ENCODE results near the gene UBTF.
"Not testable (repeated sequence)": the region's sequence is repeated elsewhere in the genome, so short reads cannot be mapped to it uniquely, and the experiment has no call there.

Gene UBTF

DNA sequence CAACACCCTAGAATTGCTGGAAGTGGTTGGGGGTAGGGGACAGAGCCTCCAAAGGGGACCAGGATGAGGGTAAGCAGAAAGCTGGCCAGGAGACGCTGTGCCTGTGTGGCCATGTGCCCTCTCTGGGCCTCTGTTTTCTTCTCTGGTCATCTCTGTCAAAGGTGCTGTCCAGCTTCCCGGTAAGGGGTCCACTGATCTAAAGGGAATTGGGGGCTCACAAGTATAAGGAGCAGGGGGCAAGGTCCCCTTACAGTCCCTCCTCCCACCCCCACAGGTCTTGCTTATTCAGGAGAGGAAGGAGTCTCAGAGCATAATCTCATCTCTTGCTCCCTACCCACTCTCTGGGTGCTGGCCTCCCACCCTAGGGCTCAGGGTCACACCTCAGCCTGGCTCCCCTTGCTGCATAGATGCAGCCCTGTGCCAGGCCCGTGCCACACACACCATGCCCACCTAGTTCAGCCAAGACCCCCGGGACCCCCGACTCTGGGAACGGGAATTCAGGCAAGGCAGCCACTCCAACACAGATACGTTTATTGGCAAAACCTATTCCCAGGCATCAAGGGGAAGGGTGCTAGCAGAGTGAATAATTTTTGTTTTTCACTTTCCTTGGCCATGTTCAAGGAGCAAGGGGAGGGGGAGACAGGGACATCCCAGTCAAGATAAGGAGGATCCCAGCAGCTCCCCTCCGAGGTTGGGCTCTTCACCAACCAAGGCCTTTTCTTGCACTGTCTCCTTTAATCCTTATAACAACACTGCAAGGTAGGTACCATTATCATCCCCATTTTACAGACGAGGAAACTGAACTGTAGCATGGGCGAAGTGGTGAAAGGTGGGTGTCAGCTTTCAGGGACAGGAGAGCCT lies 28.6 kb upstream of the UBTF start:
- no peak for DNase-seq (ENCODE audit: low read depth)

DNA sequence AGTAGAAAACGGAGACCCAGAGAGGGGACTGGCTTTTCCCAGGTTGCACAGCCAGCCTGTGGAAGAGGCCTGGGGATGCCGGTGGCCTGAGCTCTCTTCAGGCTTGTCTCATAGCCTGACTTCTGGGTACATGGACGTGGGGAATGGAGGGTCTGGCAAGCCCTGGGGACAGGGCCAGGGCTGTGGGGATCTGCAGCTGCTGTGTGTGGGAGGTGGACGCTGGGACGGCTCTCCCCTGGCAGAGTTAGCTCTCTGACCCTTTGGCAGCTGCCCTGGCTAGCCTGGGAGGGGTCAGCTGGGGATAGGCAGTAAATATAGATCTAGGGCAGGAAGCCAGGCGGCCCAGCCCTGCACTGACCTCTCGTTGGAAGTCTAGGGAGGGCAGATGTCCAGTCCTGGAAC lies 28.0 kb upstream of the UBTF start:
- no peak for DNase-seq (ENCODE audit: low read depth)

DNA sequence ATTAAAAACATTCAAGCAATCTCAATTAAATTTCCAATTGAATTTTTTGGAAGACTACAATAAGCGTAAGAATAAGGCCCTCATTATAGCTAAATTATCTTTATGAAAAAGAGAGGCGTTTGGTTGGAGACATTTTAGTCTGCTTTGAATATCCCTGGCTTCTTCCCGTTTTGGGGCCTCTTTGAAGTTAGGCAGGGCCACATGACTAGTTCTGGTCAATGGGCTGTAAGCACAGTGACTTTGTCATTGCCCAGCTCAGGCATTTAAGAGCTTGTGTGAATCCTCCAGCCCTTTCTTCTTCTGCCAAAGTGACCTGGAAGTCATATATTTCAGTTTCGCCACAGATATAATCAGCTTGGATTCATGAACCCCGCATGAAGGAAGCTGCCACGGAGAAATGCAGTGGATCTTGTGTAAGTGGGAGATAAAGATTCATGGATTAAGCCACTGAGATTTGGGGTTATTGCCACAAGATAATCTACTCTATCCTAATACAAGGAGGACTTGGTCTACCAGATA lies 21.7 kb upstream of the UBTF start:
- no peak for DNase-seq (ENCODE audit: low read depth)

DNA sequence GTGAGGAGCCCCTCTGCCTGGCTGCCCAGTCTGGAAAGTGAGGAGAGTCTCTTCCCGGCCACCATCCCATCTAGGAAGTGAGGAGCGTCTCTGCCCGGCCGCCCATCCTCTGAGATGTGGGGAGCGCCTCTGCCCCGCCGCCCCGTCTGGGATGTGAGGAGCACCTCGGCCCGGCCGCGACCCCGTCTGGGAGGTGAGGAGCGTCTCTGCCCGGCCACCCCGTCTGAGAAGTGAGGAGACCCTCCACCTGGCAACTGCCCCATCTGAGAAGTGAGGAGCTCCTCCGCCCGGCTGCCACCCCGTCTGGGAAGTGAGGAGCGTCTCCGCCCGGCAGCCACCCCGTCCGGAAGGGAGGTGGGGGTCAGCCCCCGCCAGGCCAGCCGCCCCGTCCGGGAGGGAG lies 18.4 kb upstream of the UBTF start:
- not testable (repeated sequence) for DNase-seq (ENCODE audit: low read depth)

DNA sequence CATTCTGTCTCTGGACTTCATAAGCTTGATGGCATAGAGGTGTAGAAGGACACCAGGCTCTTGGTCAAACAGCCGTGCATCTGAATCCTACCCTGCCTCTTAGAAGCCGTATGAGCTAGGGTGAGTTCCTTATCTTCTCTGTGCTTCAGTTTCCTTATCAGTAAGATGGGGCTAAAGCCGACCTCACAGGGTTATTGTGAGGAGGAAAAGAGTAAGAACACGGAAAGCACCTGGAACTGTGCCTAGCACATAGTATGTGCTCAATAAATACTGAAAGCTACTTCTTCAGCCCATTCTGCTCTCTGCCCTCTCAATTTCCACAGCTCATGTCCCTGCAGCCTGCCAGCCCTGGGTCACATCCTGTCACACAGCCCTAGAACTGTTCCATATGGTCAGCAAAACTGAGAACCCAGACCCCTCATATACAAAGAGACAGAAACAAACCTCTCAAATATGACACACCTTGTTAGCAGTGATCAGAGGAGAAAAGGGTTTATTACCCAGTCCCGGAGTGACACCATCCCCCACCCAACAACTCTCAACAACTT lies 17.0 kb upstream of the UBTF start:
- no peak for DNase-seq (ENCODE audit: low read depth)

DNA sequence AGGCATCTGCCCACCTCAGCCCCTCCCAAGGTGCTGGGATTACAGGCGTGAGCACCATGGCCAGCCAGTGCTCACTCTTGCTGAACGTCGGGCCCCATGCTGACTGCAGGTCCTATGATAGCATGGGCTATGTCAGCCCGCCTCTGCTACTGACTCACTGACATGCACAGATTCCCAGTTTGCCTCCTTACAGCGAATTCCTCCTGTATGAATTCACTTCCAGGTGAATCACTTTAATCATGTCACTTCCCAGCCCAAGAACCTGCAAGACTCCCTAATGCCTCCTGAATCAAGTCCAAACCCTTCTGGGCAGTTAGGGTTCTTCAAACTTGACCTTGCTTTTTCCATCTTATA lies 16.1 kb upstream of the UBTF start:
- no peak for DNase-seq (ENCODE audit: low read depth)

DNA sequence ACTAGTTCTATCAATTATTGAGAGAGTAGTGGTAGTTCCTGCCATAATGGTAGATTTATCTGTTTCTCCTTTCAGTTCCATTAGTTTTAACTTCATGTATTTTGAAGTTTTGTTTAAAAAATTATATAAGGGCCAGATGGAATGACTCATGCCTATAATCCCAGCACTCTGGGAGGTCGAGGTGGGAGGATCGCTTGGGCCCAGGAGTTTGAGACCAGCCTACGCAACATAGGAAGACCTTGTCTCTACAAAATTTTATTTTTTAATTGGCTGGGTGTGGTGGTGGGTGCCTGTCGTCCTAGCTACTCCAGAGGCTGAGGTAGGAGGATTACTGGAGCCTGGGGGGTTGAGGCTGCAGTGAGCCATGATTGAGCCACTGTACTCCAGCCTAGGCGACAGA lies 14.1 kb upstream of the UBTF start:
- DNase-seq (ENCODE audit: low read depth), result no peak

DNA sequence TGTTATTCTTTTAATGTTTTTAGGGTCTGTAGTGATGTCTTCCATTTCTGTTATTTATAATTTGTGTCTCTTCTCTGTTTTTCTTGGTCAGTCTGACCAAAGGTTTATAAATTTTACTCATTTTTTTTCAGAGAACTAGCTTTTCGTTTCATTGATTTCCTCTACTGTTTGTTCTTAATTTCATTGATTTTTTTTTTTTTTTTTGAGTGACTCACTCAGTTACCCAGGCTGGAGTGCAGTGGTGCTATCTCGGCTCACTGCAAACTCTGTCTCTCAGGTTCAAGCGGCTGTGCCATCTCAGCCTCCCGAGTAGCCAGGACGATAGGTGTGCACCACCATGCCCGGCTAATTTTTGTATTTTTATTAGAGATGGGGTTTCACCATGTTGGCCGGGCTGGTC lies 12.6 kb upstream of the UBTF start:
- no peak for DNase-seq (ENCODE audit: low read depth)

DNA sequence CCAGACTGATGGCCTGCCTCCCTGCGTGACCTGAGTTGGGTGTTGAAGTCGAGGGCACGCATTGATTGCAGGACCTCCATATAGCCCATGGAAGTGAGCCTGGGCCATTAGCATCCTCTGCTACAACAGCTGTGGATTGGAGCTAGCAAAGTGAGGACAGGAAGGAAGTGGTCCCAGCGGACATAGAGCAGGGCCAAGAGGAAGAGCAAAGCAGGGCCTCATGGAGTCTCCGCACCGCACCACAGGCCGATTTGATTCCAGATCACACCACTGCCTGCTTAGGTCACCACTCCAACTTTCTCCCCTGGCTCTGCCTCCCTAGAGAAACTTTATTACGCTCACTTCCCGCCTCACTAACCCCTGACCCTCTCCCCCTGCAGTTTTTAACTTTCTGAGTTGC lies 10.7 kb upstream of the UBTF start:
- DNase-seq (ENCODE audit: low read depth), result no peak

DNA sequence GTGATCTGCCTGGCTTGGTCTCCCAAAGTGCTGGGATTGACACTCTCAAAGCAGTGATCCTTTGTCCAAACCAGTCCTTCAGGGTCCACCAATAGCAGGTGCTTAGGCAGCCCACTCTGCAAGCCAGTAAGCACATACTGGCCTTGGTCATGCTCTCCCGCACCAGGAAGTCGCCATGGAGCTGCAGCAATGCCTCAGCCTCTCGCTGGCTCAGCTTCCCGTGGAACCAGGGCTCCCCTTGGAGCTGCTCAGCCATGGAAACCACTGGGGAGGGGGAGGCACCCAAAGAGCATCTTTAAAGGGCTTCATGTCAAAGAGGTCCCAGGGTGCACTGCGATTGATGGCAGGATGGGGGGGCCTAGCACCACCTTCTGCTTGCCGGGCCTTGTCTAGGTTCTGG lies 9.6 kb upstream of the UBTF start:
- DNase-seq (ENCODE audit: low read depth), result no peak

DNA sequence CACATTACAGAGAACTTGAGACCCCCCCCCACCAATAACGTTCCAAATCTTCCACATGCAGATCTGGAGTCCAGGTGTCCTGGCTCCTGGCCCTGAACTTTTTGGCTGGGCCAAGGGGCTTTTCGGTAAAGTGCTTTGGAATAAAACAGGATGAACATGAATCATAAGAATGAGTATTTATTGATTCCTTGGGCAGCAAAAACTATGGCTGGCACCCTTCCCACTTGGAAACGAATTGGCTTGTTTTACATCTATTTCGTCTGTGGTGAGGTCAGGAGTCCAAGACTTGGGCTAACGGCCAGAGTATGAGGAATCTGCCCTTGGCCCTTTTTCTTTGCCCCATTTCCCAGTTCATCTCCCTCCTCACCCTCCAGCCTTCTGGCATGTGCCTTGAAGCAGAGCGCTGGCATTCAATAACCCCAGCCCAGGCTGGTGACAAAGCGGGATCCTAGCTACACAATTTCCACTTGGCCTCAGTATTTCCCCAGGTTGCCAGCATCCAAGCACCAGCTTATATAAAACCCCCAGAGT lies 4.1 kb upstream of the UBTF start:
- no peak for DNase-seq (ENCODE audit: low read depth)

DNA sequence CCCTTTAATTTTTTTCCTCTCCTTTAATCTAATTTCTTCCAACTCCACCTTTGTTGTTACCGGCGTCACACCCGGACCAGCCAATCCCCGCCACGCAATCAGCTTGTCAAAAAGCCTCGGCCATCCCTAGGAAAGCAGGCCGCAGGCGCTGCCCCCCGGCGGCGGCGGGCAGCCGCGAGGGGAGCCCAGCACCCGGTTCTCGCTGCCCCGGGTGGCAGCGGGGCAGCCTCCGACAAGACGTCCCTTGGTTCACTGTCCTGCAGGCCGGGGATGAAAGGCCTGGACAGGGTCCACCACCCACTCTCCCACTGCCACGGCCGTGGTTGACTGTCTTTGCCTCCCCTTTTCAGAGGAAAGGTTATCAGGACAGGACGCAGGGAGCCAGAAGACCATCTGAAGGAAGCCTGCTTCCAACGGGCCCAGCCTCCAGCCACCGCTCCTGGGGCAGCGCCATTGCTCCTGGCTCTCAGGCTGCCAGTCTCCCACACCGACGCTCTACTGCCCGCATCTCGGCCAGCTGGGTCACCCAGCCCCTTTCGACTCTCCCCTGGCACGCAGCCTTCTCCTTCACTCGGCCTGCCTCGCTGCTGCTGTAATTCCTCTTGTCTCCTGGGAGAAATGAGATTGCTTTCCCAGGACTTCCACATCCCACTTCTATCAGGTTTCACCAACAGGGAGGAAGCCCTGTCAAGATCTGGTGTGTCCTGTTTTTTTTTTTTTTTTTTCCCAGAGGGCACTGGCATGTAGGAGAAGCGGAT lies 2.8 kb upstream of the UBTF start:
- DNase-seq (ENCODE audit: low read depth), result no peak

DNA sequence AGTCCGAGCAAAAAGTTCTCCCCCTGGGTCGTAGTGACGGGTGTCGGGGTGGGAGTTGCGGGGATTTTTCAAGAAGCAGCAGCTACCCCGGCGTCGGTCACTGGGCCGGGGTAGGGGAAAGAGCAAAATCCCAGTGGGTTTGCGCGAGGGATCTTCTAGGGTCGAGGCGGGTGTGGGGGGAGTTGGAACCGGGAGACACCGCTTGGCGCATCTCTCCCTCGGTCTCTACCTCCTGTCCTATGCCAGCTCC lies 2.3 kb upstream of the UBTF start:
- DNase-seq (ENCODE audit: low read depth), result no peak

DNA sequence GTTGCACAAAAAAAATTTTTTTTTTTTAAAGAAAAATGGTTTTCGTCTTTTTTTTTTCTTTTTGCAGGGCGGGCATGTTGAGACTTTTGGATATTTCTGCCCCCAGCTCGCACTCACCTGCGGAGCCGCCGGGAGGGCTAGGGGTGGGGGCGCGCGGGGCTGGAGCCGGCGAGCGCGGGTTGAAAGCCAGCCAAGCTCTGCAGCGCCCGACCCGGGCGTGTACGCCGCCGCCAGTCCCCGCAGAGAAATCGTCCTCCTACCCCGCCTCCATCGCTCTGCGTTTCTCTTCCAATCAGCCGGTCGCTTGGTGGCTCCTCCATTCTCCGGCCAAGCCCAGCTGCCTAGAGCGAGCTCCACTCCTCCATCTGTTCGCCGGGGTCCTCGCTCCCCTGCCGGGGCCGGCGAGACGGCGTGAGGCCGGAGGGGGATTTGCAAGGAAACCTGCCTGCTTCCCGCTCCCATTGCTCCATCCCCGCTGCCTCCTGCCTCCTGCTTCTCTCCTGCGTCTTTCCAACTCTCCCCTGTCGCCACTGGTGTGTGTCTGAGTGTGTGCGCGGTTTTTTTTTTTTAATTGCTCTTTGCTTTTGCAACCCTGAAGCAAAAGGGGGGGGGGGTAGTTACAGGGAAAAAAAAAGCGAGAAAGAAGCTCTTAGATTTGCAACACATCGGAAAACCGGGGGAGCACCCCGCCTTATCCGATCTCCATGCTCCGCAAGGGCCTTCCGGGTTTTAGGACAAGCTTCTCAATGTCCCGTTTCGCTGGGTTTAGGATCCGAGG lies 1.8 kb upstream of the UBTF start:
- DNase-seq (ENCODE audit: low read depth), result peak; percentile 50

DNA sequence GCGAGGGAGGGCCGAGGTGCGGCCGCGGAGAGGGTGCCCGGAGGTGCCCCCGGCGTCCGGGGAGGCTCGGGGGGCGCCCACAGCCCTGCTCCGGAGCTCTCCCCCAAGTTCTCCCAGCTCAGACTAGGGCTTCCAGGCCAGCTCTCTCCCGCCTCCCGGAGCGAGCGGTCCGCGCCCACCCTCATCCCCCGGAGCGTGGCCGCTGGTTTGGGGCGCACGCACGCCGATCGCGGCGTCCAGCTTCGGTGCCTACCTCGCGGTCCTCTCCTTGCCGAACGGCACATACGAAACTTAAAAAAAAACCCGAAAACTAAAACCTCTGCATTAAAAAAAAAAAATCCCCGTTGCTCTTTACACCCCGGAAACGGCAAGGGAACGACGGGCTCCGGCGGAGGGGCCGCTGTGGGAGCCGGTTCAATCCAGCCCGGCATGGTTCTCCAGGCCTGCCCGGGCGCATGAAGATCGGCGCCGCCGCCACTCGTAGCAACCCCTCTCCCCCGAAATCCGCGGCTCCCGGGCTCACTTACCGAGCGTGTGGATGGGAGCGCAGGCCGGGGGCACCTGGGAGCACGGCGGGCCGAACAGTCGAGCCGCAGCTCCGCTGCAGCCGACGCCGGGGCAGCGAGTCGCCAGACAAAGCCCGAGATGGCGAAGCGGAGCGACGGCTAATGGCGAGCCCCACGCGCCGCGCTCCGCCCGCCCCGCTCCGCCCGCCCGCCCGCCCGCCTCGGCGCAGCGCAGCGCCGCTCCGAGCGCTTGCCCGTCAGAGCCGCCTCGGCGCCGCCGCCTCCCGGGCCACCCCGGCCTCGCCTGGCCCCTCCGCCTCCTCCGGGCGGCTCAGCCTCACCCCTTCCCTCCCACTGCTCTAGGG lies 973 bp upstream of the UBTF start:
- no peak for DNase-seq (ENCODE audit: low read depth)

DNA sequence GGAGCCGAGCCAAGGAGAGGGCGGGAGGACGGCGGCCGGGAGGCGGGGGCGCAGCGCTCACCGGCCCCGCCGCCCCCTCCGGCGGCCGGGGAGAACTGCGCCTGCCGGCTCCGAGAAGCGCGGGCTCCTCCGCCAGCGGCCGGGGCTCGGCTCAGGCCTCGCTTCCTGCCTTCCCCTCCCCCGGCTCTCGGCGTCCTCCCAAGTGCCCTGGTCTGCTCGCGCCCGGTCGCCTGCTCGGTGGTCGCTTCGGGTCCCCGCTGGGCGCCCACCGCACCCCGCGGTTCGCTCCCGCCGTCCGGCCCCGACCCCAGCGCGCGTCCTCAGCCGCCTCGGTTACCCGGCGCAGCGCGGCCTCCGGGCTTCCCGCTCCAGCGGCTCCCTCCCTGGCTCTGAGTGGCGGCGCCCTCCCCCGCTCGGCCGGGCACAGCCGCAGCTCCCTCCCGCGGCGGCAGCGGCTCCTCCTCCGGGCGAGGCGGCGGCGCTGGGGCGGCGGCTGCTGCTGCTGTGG lies 313 bp downstream of the UBTF start:
- DNase-seq (ENCODE audit: low read depth), result peak; percentile 49

DNA sequence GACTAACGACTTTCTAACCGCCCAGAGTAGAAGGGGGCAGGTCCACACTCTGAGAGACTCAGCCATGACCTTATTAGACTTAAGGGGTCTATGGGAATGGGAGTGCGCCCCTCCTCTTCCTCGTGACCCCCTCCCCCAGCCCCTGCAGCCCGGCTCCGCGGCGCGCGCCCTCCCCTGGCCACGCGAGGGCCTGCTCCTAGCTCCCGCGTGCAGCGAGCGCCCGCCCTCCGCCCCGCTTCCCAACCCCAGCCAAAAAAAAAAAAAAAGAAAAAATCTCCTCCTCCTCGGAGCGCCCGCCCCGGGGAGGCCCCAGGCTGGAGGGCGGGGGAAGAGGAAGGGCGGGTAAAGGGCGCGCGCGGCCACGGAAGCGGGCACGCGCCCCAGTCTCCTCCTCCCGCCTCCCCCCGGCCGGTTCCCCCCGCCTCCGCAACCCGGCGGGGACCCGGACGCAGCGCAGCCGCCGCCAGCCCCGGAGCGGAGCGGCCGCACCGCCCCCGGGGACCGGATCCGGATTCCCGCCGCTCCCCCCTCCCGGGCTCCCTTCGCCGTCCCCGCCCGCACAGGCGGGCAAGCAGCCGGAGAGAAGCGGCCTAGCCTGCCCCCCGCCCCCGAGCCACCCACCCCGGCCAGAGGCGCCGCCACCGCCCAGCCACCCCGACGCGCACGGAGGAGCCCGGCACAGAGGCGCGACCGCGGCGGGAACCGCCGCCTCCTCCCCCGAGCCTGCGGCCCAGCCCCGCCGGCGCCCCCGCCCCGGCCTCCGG lies 949 bp downstream of the UBTF start:
- peak; percentile 79 for DNase-seq (ENCODE audit: low read depth)

DNA sequence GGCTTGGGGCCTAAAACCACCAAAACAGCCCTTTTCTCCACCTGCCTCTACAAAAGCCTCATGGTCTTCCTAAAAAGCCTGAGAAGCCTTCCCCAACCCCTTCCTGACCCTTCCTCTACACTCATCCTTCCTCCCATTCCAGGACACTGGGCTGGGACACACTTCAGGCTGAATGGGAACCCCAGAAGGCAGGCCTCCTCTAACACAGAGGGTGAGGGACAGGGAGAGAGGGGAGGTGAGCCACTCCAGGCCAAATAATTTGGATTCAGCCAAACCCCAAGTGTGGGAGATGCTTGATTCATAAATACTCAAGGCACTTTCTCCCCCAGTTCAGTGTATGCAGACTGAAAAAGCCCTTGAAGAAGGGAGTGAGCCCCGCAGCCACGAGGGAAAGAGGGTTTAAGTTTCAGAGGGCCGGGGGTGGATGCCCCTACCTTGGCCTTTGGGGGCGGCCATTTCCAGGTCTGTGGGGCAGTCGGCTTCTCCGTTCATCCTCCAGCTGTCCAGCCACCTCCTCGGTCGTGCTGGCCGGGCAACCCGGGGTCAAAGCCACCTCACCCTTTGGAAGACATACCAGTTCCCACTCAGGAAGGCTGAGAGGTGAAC lies 1.6 kb downstream of the UBTF start:
- no peak for DNase-seq (ENCODE audit: low read depth)

DNA sequence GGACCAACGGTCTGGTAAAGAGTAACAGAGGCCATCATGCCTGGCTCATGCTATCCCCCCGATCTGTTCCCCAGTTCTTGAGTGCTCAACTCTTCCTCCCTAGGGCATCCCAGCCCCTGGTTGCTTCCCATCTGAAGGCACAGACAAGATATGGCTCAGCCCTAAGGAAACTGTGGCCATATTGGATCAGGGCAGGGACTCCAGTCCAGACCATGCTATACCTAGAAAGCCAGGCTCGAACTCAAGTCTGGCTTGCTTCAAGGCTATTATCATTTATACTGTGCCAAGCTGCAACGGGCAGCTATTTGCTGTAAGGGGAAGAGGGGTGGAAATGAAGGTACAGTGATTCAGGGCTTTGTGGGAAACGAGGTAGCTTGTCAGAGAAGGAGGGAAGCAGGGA lies 2.8 kb downstream of the UBTF start:
- DNase-seq (ENCODE audit: low read depth), result no peak

DNA sequence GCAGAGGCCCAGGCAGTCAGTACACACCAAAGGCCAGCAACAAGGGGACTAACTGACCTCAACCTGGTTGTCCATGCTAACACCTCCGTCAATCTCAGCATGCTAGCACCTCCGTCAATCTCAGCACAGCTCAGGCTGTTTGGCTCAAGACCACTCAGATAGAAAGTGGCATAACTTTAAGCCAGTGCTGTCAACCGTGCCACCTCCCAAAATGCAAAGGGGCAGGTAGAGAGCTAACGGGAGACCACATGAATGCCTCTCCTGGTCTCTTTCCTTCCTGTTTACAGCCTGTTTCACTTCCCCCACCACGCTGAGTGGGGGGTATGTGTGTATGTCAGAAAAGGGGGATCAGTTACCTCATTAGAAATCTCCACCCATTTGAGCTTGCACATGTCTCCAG lies 3.3 kb downstream of the UBTF start:
- DNase-seq (ENCODE audit: low read depth), result no peak
